HepG2 (cell line): Measurements from ENCODE around the gene TSPYL6. TPM values are rescaled to one million over a fixed set of nuclear protein-coding genes. Genes with fewer than 3 reads are reported as not detected.

Source experiments
- AKNA ChIP-seq: sonication (generic); formaldehyde crosslinking; IDR thresholded peaks from 2 replicates; pipeline ENCODE4 v1.4.0; 2020; ENCODE audit warnings: missing genetic modification reagents, borderline replicate concordance
- FOXP4 ChIP-seq: sonication (generic); formaldehyde crosslinking; IDR thresholded peaks from 2 replicates; pipeline ENCODE4 v1.4.0; 2020; ENCODE audit warnings: missing genetic modification reagents
- GATAD1 ChIP-seq: IDR thresholded peaks from 2 replicates; pipeline ENCODE4 v1.6.1; 2016; ENCODE audit warnings: missing genetic modification reagents, missing compliant biosample characterization
- IRF2 ChIP-seq: IDR thresholded peaks from 2 replicates; pipeline ENCODE4 v1.6.1; 2018; ENCODE audit warnings: missing genetic modification reagents, missing compliant biosample characterization
- RARA ChIP-seq: IDR thresholded peaks from 2 replicates; pipeline ENCODE4 v1.6.1; 2016; ENCODE audit warnings: missing genetic modification reagents, missing compliant biosample characterization
- RCOR2 ChIP-seq: IDR thresholded peaks from 2 replicates; pipeline ENCODE4 v1.6.1; 2016; ENCODE audit warnings: missing biosample characterization, missing genetic modification reagents
- SIX4 ChIP-seq: sonication (generic); formaldehyde crosslinking; IDR thresholded peaks from 2 replicates; pipeline ENCODE4 v1.4.0; 2020; ENCODE audit warnings: missing genetic modification reagents
- ZBTB2 ChIP-seq: sonication (generic); formaldehyde crosslinking; IDR thresholded peaks from 2 replicates; pipeline ENCODE4 v1.8.0; 2022; ENCODE audit warnings: low read depth, missing genetic modification reagents
- ZHX2 ChIP-seq, 2 experiments: sonication (generic) in 1 of 2; formaldehyde crosslinking in 1 of 2; IDR thresholded peaks; 2 replicates each; pipeline versions ENCODE4 v1.6.1 to v1.9.0; 2014 to 2022; ENCODE audit warnings: antibody characterized with exemption in 1 of 2, borderline replicate concordance in 1 of 2, inconsistent platforms in 1 of 2, low read depth in 1 of 2, missing genetic modification reagents in 1 of 2
- ZNF317 ChIP-seq: sonication (generic); formaldehyde crosslinking; IDR thresholded peaks from 2 replicates; pipeline ENCODE4 v1.5.0; 2020; ENCODE audit warnings: mild to moderate bottlenecking, missing genetic modification reagents
- ZNF557 ChIP-seq: sonication (generic); formaldehyde crosslinking; IDR thresholded peaks from 2 replicates; pipeline ENCODE4 v1.4.0; 2020; ENCODE audit warnings: missing genetic modification reagents
- polyA plus RNA-seq, 8 experiments: library from polyadenylated mRNA; depleted of rRNA in 3 of 8; stranded (reverse) in 7 of 8; unstranded in 1 of 8; fragments of >200 nt; fragmentation: Illumina TruSeq in 4 of 8; extraction: Trizol in 4 of 8; gene quantifications; 2 replicates each; pipeline versions ENCODE4 v1.2.1 to v1.2.3, GENCODE V29; 2011 to 2016; ENCODE audit warnings: low read depth in 4 of 8, missing spikeins in 1 of 8, mixed read lengths in 1 of 8; ENCODE audit not compliant: insufficient read depth in 1 of 8
- total RNA-seq, 5 experiments: library from RNA; depleted of rRNA; stranded (reverse); fragments of >200 nt; fragmentation: Illumina TruSeq; extraction: Trizol; gene quantifications; 2 replicates each; pipeline ENCODE4 v1.2.3, GENCODE V29; 2016; ENCODE audit warnings: low read depth in 1 of 5
- TF ChIP-seq, protein P1 (sequence below): sonication (generic); formaldehyde crosslinking; IDR thresholded peaks from 2 replicates; pipeline ENCODE4 v1.4.0; 2020; ENCODE audit warnings: missing genetic modification reagents; ENCODE audit errors: not compliant biosample characterization

TSPYL6 gene
- total and polyA plus RNA-seq, 2 of the 13 experiments (the other 11 are each of a cell fraction or from before 2014, with no cell fraction given): 0.03 TPM; not detected in 1

- peak; percentile 88 for TF ChIP-seq RARA
- TF ChIP-seq ZNF317 (CRISPR knock-in tag): peak; percentile 97
- TF ChIP-seq RCOR2 (CRISPR knock-in tag): peak; percentile 98
- TF ChIP-seq, protein P1, sequence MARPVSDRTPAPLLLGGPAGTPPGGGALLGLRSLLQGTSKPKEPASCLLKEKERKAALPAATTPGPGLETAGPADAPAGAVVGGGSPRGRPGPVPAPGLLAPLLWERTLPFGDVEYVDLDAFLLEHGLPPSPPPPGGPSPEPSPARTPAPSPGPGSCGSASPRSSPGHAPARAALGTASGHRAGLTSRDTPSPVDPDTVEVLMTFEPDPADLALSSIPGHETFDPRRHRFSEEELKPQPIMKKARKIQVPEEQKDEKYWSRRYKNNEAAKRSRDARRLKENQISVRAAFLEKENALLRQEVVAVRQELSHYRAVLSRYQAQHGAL: no peak
- no peak for TF ChIP-seq AKNA (CRISPR knock-in tag)
- no peak for TF ChIP-seq ZNF557
- TF ChIP-seq GATAD1: 0 out of 2 replicates have a peak, but pooled peaks have one; percentile 19
- peak; percentile 78; the same call in 1 of the 2 replicates for TF ChIP-seq SIX4 (CRISPR knock-in tag)
- peak; percentile 96 for TF ChIP-seq FOXP4 (CRISPR knock-in tag)
- TF ChIP-seq ZHX2 (IDR thresholded peaks at IDR 0.05; ENCODE audit: low read depth): peak; percentile 55; the same call in 1 of the 2 replicates
- no peak; the same call in 1 of the 2 replicates for TF ChIP-seq ZHX2 (CRISPR knock-in tag; IDR thresholded peaks at IDR 0.05; ENCODE audit: borderline replicate concordance)
- no peak for TF ChIP-seq ZBTB2 (CRISPR knock-in tag)
- TF ChIP-seq IRF2 (CRISPR knock-in tag): peak; percentile 82; the same call in 1 of the 2 replicates
Measured at GRCh38 chr2:54233832-54234649, 22.0 kb downstream of the TSPYL6 start (continued).
